HG03159 (cell line): Measurements from ENCODE around the gene BCL11B.

Source experiments
- ATAC-seq: cut with Tn5 transposase; IDR thresholded peaks from one replicate; pipeline ENCODE4 v1.9.1; 2021; ENCODE audit warnings: mild to moderate bottlenecking, moderate library complexity; ENCODE audit not compliant: unreplicated experiment

BCL11B gene

GRCh38 chr14:99271951-99272631 lies at the start of gene BCL11B:
BCL11B (minus strand) TSS chr14:99272197; CDS start chr14:99271218, 979 bp downstream.
- peak; percentile 75 for ATAC-seq

- no peak for ATAC-seq
These were observed 49.4 kb upstream of the BCL11B start for GRCh38 chr14:99321236-99321925.

- no peak for ATAC-seq
These were observed 48.7 kb upstream of the BCL11B start for GRCh38 chr14:99320621-99321235.

- peak; percentile 74 for ATAC-seq
These were observed 48.1 kb upstream of the BCL11B start for GRCh38 chr14:99320105-99320572.

- no peak for ATAC-seq
These were observed 46.9 kb upstream of the BCL11B start for GRCh38 chr14:99318959-99319295.

GRCh38 chr14:99318091-99318958 lies 46.3 kb upstream of the BCL11B start:
- no peak for ATAC-seq

- ATAC-seq = no peak
These were observed 45.5 kb upstream of the BCL11B start for GRCh38 chr14:99317231-99318090.

GRCh38 chr14:99316281-99317163 lies 44.5 kb upstream of the BCL11B start:
- ATAC-seq = no peak

- ATAC-seq = no peak
These were observed 43.2 kb upstream of the BCL11B start for GRCh38 chr14:99315197-99315596.

GRCh38 chr14:99314623-99315022 lies 42.6 kb upstream of the BCL11B start:
- ATAC-seq = no peak

- ATAC-seq = no peak
These were observed 41.2 kb upstream of the BCL11B start for GRCh38 chr14:99313234-99313633.

- ATAC-seq = no peak
These were observed 40.1 kb upstream of the BCL11B start for GRCh38 chr14:99312106-99312505.

GRCh38 chr14:99309220-99309766 lies 37.3 kb upstream of the BCL11B start:
- ATAC-seq = no peak

GRCh38 chr14:99304208-99304607 lies 32.2 kb upstream of the BCL11B start:
- ATAC-seq = no peak

- no peak for ATAC-seq
These were observed 28.2 kb upstream of the BCL11B start for GRCh38 chr14:99300190-99300589.

- no peak for ATAC-seq
These were observed 24.5 kb upstream of the BCL11B start for GRCh38 chr14:99296517-99296916.

- ATAC-seq = no peak
These were observed 17.6 kb upstream of the BCL11B start for GRCh38 chr14:99289394-99290189.

- no peak for ATAC-seq
These were observed 17.0 kb upstream of the BCL11B start for GRCh38 chr14:99288948-99289347.
